HTERT RPE-1 (cell line): ENCODE measurements around the gene SPIRE2.
"Not testable (repeated sequence)": the region's sequence is repeated elsewhere in the genome, so short reads cannot be mapped to it uniquely, and the experiment has no call there.

Experiments
- in situ Hi-C: fragments of 300-500 bp; cut with MboI; formaldehyde crosslinking; loops from 4 replicates; pipeline ENCODE4 v1.14.3; 2020; ENCODE audit warnings: low sequenced_read_pairs

SPIRE2 gene

GRCh38 chr16:89834813-89835363 lies 6.6 kb downstream of the SPIRE2 start:
- in situ Hi-C loops, result not testable (repeated sequence)

GRCh38 chr16:89836484-89836883 lies 8.2 kb downstream of the SPIRE2 start:
- in situ Hi-C loops, result not testable (repeated sequence)

- in situ Hi-C loops, result no loop called here
Observed at GRCh38 chr16:89837014-89837546, 8.8 kb downstream of the SPIRE2 start.

- in situ Hi-C loops, result no loop called here
Observed at GRCh38 chr16:89841275-89841674, 13.0 kb downstream of the SPIRE2 start.

GRCh38 chr16:89842471-89843408 lies 14.5 kb downstream of the SPIRE2 start:
- in situ Hi-C loops, result no loop called here

- in situ Hi-C loops, result no loop called here
Observed at GRCh38 chr16:89843409-89844350, 15.4 kb downstream of the SPIRE2 start.

GRCh38 chr16:89844739-89845339 lies 16.6 kb downstream of the SPIRE2 start:
- in situ Hi-C loops, result no loop called here

- in situ Hi-C loops, result no loop called here
Observed at GRCh38 chr16:89845417-89845816, 17.1 kb downstream of the SPIRE2 start.

GRCh38 chr16:89847051-89847939 lies 19.0 kb downstream of the SPIRE2 start:
- in situ Hi-C loops, result no loop called here

- in situ Hi-C loops, result no loop called here
Observed at GRCh38 chr16:89847940-89848297, 19.6 kb downstream of the SPIRE2 start.

- in situ Hi-C loops, result no loop called here
Observed at GRCh38 chr16:89848974-89849373, 20.7 kb downstream of the SPIRE2 start.

- in situ Hi-C loops, result no loop called here
Observed at GRCh38 chr16:89853306-89853993, 25.2 kb downstream of the SPIRE2 start.

GRCh38 chr16:89855301-89855945 lies 27.1 kb downstream of the SPIRE2 start:
- in situ Hi-C loops, result no loop called here

- in situ Hi-C loops, result no loop called here
Observed at GRCh38 chr16:89855986-89856385, 27.7 kb downstream of the SPIRE2 start.

GRCh38 chr16:89858973-89859614 lies 30.8 kb downstream of the SPIRE2 start:
- in situ Hi-C loops, result no loop called here

GRCh38 chr16:89859615-89860007 lies 31.3 kb downstream of the SPIRE2 start:
- in situ Hi-C loops, result no loop called here

- in situ Hi-C loops, result no loop called here
Observed at GRCh38 chr16:89860747-89861304, 32.6 kb downstream of the SPIRE2 start.

GRCh38 chr16:89861648-89862047 lies 33.4 kb downstream of the SPIRE2 start:
- in situ Hi-C loops, result no loop called here
